CD4-positive, alpha-beta T cell (primary cell): Measurements from ENCODE around the gene DHRSX. TPM values are rescaled to one million over a fixed set of nuclear protein-coding genes. Genes with fewer than 3 reads are reported as not detected.

Source experiments
- ATAC-seq: fragments of 200-7000 bp; cut with Tn5 transposase; one replicate; pipeline ENCODE4 v1.10.0; 2022; ENCODE audit warnings: mild to moderate bottlenecking; ENCODE audit not compliant: poor library complexity
- CTCF ChIA-PET: fragments of 350-600 bp; sonication (Branson Sonifier 250); formaldehyde crosslinking; loops from one replicate; lab custom pipeline; 2021; ENCODE audit warnings: antibody characterized with exemption, inconsistent platforms; lab: Charles Lee
- POLR2A ChIA-PET: fragments of 350-600 bp; sonication (Branson Sonifier 250); formaldehyde crosslinking; loops from one replicate; lab custom pipeline; 2021; ENCODE audit warnings: antibody characterized with exemption, inconsistent platforms; lab: Charles Lee
- DNase-seq, 14 experiments: peaks; one replicate each; pipeline ENCODE4 v3.0.0-alpha.2; 2013 to 2020; ENCODE audit warnings: mixed read lengths in 2 of 14
- H3K27ac ChIP-seq, 2 donors: one replicate each; pipeline versions ENCODE4 v1.5.1 to v1.7.0; 2013; ENCODE audit warnings: low read length in 2 of 2, low read depth in 1 of 2, mild to moderate bottlenecking in 1 of 2
- H3K27me3 ChIP-seq, 2 experiments: 1 replicate in 1 of 2; 2 replicates in 1 of 2; pipeline versions ENCODE4 v1.6.1 to v1.7.0; 2013; ENCODE audit warnings: low read length in 2 of 2, control low read depth in 1 of 2, mild to moderate bottlenecking in 1 of 2, moderate library complexity in 1 of 2; ENCODE audit not compliant: insufficient read depth in 2 of 2, control insufficient read depth in 1 of 2
- H3K36me3 ChIP-seq: one replicate; pipeline ENCODE4 v1.6.1; 2013; ENCODE audit warnings: low read length, control low read depth; ENCODE audit not compliant: insufficient read depth
- H3K4me1 ChIP-seq: one replicate; pipeline ENCODE4 v1.6.1; 2013; ENCODE audit warnings: low read length, control low read depth; ENCODE audit not compliant: insufficient read depth
- H3K4me3 ChIP-seq: one replicate; pipeline ENCODE4 v1.5.1; 2013; ENCODE audit warnings: mild to moderate bottlenecking, low read length, moderate library complexity
- H3K9me3 ChIP-seq, 2 experiments: 1 replicate in 1 of 2; 2 replicates in 1 of 2; pipeline versions ENCODE4 v1.6.1 to v1.7.0; 2013; ENCODE audit warnings: low read length in 2 of 2, mild to moderate bottlenecking in 2 of 2, control low read depth in 1 of 2, moderate library complexity in 1 of 2; ENCODE audit not compliant: control insufficient read depth in 1 of 2, insufficient read depth in 1 of 2
- H3K27ac Mint-ChIP-seq: one replicate; pipeline ENCODE4 v1.8.0; 2020; ENCODE audit warnings: mixed read lengths
- H3K27me3 Mint-ChIP-seq: one replicate; pipeline ENCODE4 v1.8.0; 2021; ENCODE audit warnings: mixed read lengths
- H3K36me3 Mint-ChIP-seq: one replicate; pipeline ENCODE4 v1.8.0; 2021; ENCODE audit warnings: low read depth, mixed read lengths
- H3K4me1 Mint-ChIP-seq: one replicate; pipeline ENCODE4 v1.8.0; 2021; ENCODE audit warnings: low read depth, mixed read lengths
- H3K4me3 Mint-ChIP-seq: one replicate; pipeline ENCODE4 v1.8.0; 2020; ENCODE audit warnings: mild to moderate bottlenecking, mixed read lengths
- H3K9me3 Mint-ChIP-seq: one replicate; pipeline ENCODE4 v1.8.0; 2020; ENCODE audit warnings: mixed read lengths
- intact Hi-C, 2 experiments: fragments of 100-400 bp; cut with DNase I in 1 of 2; cut with micrococcal nuclease in 1 of 2; formaldehyde crosslinking; loops; one replicate each; pipeline versions ENCODE4 v1.15.1 to v1.9.0; 2023 to 2025; cut with DNase I, micrococcal nuclease
- total RNA-seq, 174 experiments: library from RNA in 2 of 174; stranded (reverse) in 2 of 174; gene quantifications; one replicate each; pipeline ENCODE4 v1.2.3 and lab custom pipeline; 2021 to 2026
- TF ChIP-seq, protein P1 (sequence below): fragments of 200-600 bp; IDR thresholded peaks from one replicate; pipeline ENCODE4 v1.8.0; 2022; ENCODE audit warnings: antibody characterized with exemption, mild to moderate bottlenecking

The DHRSX gene
- total RNA-seq, 2 experiments from 2014 or later = 12.1 to 13.9 TPM

- Mint-ChIP-seq H3K4me1 (no peaks in the 10 kb centered on the region), H3K27me3 (no peaks in the 10 kb centered on the region), H3K9me3 (no peaks in the 10 kb centered on the region), H3K36me3 (peaks cover 63% of the 10 kb centered on the region), H3K27ac (no peak overlapping the region), H3K4me3 (no peak overlapping the region)
- ChIA-PET CTCF (no interaction called here), POLR2A (no interaction called here)
- intact Hi-C loops = no loop called here
- Histone ChIP-seq H3K4me1 (no peaks in the 10 kb centered on the region), H3K27me3 (no peaks in the 10 kb centered on the region), H3K27ac (no peak overlapping the region), H3K4me3 (no peak overlapping the region), H3K9me3 (no peaks in the 10 kb centered on the region), H3K36me3 (peaks cover 41% of the 10 kb centered on the region)
- TF ChIP-seq, protein P1, sequence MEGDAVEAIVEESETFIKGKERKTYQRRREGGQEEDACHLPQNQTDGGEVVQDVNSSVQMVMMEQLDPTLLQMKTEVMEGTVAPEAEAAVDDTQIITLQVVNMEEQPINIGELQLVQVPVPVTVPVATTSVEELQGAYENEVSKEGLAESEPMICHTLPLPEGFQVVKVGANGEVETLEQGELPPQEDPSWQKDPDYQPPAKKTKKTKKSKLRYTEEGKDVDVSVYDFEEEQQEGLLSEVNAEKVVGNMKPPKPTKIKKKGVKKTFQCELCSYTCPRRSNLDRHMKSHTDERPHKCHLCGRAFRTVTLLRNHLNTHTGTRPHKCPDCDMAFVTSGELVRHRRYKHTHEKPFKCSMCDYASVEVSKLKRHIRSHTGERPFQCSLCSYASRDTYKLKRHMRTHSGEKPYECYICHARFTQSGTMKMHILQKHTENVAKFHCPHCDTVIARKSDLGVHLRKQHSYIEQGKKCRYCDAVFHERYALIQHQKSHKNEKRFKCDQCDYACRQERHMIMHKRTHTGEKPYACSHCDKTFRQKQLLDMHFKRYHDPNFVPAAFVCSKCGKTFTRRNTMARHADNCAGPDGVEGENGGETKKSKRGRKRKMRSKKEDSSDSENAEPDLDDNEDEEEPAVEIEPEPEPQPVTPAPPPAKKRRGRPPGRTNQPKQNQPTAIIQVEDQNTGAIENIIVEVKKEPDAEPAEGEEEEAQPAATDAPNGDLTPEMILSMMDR = no peak
- ATAC-seq (no peak), DNase-seq (no peak)
These were observed 12.0 kb downstream of the DHRSX start for GRCh38 chrX:2488621-2489285.

DNA sequence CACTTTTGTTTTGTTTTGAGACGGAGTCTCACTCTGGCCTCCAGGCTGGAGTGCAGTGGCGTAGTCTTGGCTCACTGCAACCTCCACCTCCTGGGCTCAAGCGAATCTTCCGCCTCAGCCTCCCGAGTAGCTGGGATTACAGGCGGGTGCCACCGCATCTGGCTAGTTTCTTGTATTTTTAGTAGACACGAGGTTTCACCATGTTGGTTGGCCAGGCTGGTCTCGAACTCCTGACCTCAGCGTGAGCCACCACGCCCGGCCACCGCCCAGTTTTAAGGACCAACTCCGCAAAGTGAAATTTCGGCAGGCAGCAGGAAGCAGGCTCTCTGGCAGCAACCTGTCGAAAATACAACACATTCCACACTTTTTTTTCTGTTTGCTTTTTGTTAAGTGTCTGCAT is 13.4 kb downstream of the DHRSX start:
- no peaks in the 10 kb centered on the region for H3K9me3 ChIP-seq
- ATAC-seq = no peak
- DNase-seq = no peak
- ChIA-PET POLR2A (no interaction called here), CTCF (no interaction called here)
- TF ChIP-seq, protein P1 = no peak
- intact Hi-C loops = no loop called here
- no peak overlapping the region for H3K4me3 Mint-ChIP-seq
- H3K36me3 ChIP-seq = peaks cover 41% of the 10 kb centered on the region
- H3K27ac Mint-ChIP-seq = no peak overlapping the region
- H3K27me3 ChIP-seq = no peaks in the 10 kb centered on the region
- H3K36me3 Mint-ChIP-seq = peaks cover 59% of the 10 kb centered on the region
- no peaks in the 10 kb centered on the region for H3K27me3 Mint-ChIP-seq
- H3K4me1 ChIP-seq = no peaks in the 10 kb centered on the region
- H3K27ac ChIP-seq = no peak overlapping the region
- H3K9me3 Mint-ChIP-seq = no peaks in the 10 kb centered on the region
- H3K4me1 Mint-ChIP-seq = no peaks in the 10 kb centered on the region
- no peak overlapping the region for H3K4me3 ChIP-seq

DNA sequence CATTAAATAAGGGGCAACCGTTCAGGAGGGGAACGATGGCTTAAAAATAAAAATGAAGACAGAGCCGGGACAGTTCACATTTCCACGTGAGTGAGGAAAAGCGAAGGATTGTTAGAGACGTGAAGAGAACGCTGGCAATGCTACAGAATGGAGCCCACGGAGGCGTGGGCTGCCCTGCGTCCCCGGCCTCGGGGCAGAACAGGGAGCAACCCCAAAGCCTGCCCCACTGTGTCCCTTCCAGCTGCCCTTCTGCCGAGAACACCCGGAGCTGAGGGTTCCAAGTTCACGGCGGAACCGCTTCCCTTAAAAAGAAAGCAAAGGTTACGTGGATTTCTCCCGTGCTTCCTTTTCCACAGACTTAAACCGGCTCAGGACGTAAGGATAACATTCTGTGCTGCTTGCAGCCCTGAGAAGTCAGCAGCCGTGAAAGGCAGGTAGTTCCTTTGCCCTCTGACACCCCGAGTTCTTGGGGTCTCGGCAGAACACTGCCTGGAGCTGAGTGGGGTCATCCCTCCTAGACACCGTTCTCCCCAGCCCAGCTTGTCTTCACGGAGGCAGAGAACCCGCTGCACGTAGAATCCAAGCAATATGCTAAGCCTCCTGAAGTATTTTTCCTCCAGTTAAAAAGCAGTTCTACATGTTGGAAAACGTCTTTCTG is 14.2 kb downstream of the DHRSX start:
- Mint-ChIP-seq H3K36me3 (peaks cover 54% of the 10 kb centered on the region), H3K4me1 (no peaks in the 10 kb centered on the region), H3K27me3 (no peaks in the 10 kb centered on the region), H3K27ac (no peak overlapping the region), H3K4me3 (no peak overlapping the region), H3K9me3 (no peaks in the 10 kb centered on the region)
- H3K4me3 ChIP-seq = no peak overlapping the region
- intact Hi-C loops = no loop called here
- POLR2A ChIA-PET = no interaction called here
- H3K36me3 ChIP-seq = peaks cover 39% of the 10 kb centered on the region
- TF ChIP-seq, protein P1 = no peak
- no peak for ATAC-seq
- CTCF ChIA-PET = no interaction called here
- H3K4me1 ChIP-seq = no peaks in the 10 kb centered on the region
- DNase-seq = no peak
- H3K27me3 ChIP-seq = no peaks in the 10 kb centered on the region
- H3K9me3 ChIP-seq = no peaks in the 10 kb centered on the region
- no peak overlapping the region for H3K27ac ChIP-seq
